ENCODE measurements around the gene EPOP.
A peak's percentile ranks its signal among the peaks of the same experiment; 100 is the strongest.

The EPOP gene

GRCh38 chr17:38674749-38675615 lies at the start of gene EPOP:
TSS of gene EPOP (minus strand) at chr17:38674957. CDS start at chr17:38674495, 462 bp downstream.
- DNase-seq (ENCODE audit: low read depth, low spot score), result peak; percentile 81

- no peak for DNase-seq (ENCODE audit: low read depth, low spot score)
Observed at GRCh38 chr17:38721802-38722201, 47.0 kb upstream of the EPOP start.

GRCh38 chr17:38720941-38721340 lies 46.2 kb upstream of the EPOP start:
- DNase-seq (ENCODE audit: low read depth, low spot score), result no peak

GRCh38 chr17:38719943-38720641 lies 45.3 kb upstream of the EPOP start:
- no peak for DNase-seq (ENCODE audit: low read depth, low spot score)

- DNase-seq (ENCODE audit: low read depth, low spot score), result no peak
Observed at GRCh38 chr17:38719289-38719942, 44.7 kb upstream of the EPOP start.

- DNase-seq (ENCODE audit: low read depth, low spot score), result no peak
Observed at GRCh38 chr17:38717139-38717745, 42.5 kb upstream of the EPOP start.

- no peak for DNase-seq (ENCODE audit: low read depth, low spot score)
Observed at GRCh38 chr17:38716368-38717005, 41.7 kb upstream of the EPOP start.

GRCh38 chr17:38715216-38715943 lies 40.6 kb upstream of the EPOP start:
- DNase-seq (ENCODE audit: low read depth, low spot score), result no peak

- no peak for DNase-seq (ENCODE audit: low read depth, low spot score)
Observed at GRCh38 chr17:38713456-38714075, 38.8 kb upstream of the EPOP start.

GRCh38 chr17:38712593-38712992 lies 37.8 kb upstream of the EPOP start:
- DNase-seq (ENCODE audit: low read depth, low spot score), result no peak

GRCh38 chr17:38711792-38712571 lies 37.2 kb upstream of the EPOP start:
- no peak for DNase-seq (ENCODE audit: low read depth, low spot score)

GRCh38 chr17:38710985-38711384 lies 36.2 kb upstream of the EPOP start:
- DNase-seq (ENCODE audit: low read depth, low spot score), result no peak

- DNase-seq (ENCODE audit: low read depth, low spot score), result no peak
Observed at GRCh38 chr17:38710604-38710962, 35.8 kb upstream of the EPOP start.

- DNase-seq (ENCODE audit: low read depth, low spot score), result no peak
Observed at GRCh38 chr17:38709864-38710603, 35.3 kb upstream of the EPOP start.

- no peak for DNase-seq (ENCODE audit: low read depth, low spot score)
Observed at GRCh38 chr17:38709104-38709820, 34.5 kb upstream of the EPOP start.

GRCh38 chr17:38707678-38708351 lies 33.1 kb upstream of the EPOP start:
- no peak for DNase-seq (ENCODE audit: low read depth, low spot score)

GRCh38 chr17:38706505-38707216 lies 31.9 kb upstream of the EPOP start:
- DNase-seq (ENCODE audit: low read depth, low spot score), result no peak

Data from activated naive CD8-positive, alpha-beta T cell treated with anti-CD3 and anti-CD28 coated beads, Interleukin-2, amount 50 U/mL, for 16 hours (primary cell).